HG02763 (cell line): ENCODE data around the gene GHDC.
"Not testable (repeated sequence)": the region's sequence is repeated elsewhere in the genome, so short reads cannot be mapped to it uniquely, and the experiment has no call there.

Experiments used
- ATAC-seq: cut with Tn5 transposase; IDR thresholded peaks from one replicate; pipeline ENCODE4 v1.9.1; 2021; ENCODE audit warnings: mild to moderate bottlenecking, moderate library complexity; ENCODE audit not compliant: unreplicated experiment

Gene GHDC

GRCh38 chr17:42193969-42194899 lies at the start of gene GHDC:
GHDC (minus strand) TSS chr17:42194494; CDS start chr17:42193581, 913 bp downstream.
- peak; percentile 88 for ATAC-seq

- ATAC-seq = no peak
These were observed 49.2 kb upstream of the GHDC start for GRCh38 chr17:42243493-42243982.

- ATAC-seq = no peak
These were observed 47.6 kb upstream of the GHDC start for GRCh38 chr17:42241871-42242270.

GRCh38 chr17:42240863-42241262 lies 46.6 kb upstream of the GHDC start:
- not testable (repeated sequence) for ATAC-seq

- ATAC-seq = no peak
These were observed 45.9 kb upstream of the GHDC start for GRCh38 chr17:42240201-42240600.

GRCh38 chr17:42239576-42239975 lies 45.3 kb upstream of the GHDC start:
- ATAC-seq = not testable (repeated sequence)

GRCh38 chr17:42236760-42237159 lies 42.5 kb upstream of the GHDC start:
- ATAC-seq = no peak

- no peak for ATAC-seq
These were observed 39.7 kb upstream of the GHDC start for GRCh38 chr17:42233994-42234393.

- no peak for ATAC-seq
These were observed 38.9 kb upstream of the GHDC start for GRCh38 chr17:42233156-42233555.

- ATAC-seq = no peak
These were observed 35.9 kb upstream of the GHDC start for GRCh38 chr17:42230225-42230624.

GRCh38 chr17:42227849-42228700 lies 33.8 kb upstream of the GHDC start:
- no peak for ATAC-seq

- ATAC-seq = no peak
These were observed 31.4 kb upstream of the GHDC start for GRCh38 chr17:42225646-42226045.

GRCh38 chr17:42224651-42225050 lies 30.4 kb upstream of the GHDC start:
- ATAC-seq = no peak

- ATAC-seq = no peak
These were observed 27.8 kb upstream of the GHDC start for GRCh38 chr17:42221886-42222745.

GRCh38 chr17:42219280-42219679 lies 25.0 kb upstream of the GHDC start:
- not testable (repeated sequence) for ATAC-seq

GRCh38 chr17:42214156-42214555 lies 19.9 kb upstream of the GHDC start:
- no peak for ATAC-seq

GRCh38 chr17:42212382-42212781 lies 18.1 kb upstream of the GHDC start:
- no peak for ATAC-seq

GRCh38 chr17:42211921-42212341 lies 17.6 kb upstream of the GHDC start:
- not testable (repeated sequence) for ATAC-seq

- no peak for ATAC-seq
These were observed 15.8 kb upstream of the GHDC start for GRCh38 chr17:42210046-42210445.

GRCh38 chr17:42206153-42206612 lies 11.9 kb upstream of the GHDC start:
- not testable (repeated sequence) for ATAC-seq
